ENCODE results near the gene BCDIN3D.

Gene BCDIN3D

GRCh38 chr12:49807991-49808580 lies 34.8 kb downstream of the BCDIN3D start:
- H3K4me3 ChIP-seq (ENCODE audit: low read depth, low read length), result no peak overlapping the region
- no peak for DNase-seq (ENCODE audit: low read depth)
- in situ Hi-C loops (cut with HindIII; ENCODE audit: low sequenced_read_pairs), result no loop called here
- no peak for TF ChIP-seq CTCF (IDR thresholded peaks at IDR 0.05; ENCODE audit: low read depth, low read length, missing control alignments)

DNA sequence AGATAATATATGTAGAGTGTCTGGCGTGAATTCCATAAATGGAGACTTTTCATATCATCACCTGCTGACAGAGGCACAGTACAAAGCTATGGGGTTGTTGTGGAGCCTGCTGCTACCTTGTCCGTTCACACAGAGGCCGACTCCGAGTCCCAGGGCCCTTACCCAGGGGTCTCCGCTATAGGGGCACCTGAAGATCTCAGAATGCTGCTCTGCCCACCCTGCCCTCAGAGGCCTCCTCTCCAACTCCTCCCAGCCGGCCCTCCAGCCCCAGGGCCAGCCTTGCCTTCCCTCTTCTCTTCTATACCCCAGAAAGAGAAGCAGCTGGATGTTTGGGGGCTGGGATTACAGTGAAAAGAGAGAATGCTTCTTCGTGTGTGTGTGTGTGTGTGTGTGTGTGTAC lies 36.0 kb downstream of the BCDIN3D start:
- no peak for DNase-seq (ENCODE audit: low read depth)
- no peak for TF ChIP-seq CTCF (IDR thresholded peaks at IDR 0.05; ENCODE audit: low read depth, low read length, missing control alignments)
- no peak overlapping the region for H3K4me3 ChIP-seq (ENCODE audit: low read depth, low read length)
- in situ Hi-C loops (cut with HindIII; ENCODE audit: low sequenced_read_pairs), result no loop called here

DNA sequence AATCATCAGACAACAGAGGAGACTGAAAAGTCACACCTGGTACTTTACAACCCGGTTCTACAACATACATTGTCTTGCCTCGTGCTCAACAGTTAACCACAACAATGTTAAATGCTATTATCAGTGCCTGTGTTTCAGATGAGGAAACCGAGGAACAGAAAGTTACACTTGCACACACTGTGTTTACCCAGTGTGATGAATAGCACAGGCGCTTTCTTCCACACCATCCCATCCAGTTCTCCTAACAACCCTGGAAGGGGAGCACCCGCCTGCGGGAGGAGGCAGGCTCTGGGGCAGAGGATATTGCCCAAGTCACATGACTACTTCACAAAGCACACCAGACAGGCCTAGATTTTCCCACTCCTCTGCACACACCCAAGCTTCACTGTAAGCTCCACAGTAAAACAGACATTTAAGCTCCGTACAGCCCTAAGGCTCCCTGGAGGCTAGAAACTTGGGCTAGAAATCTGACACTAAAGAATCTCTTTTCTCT lies 36.5 kb downstream of the BCDIN3D start:
- in situ Hi-C loops (cut with HindIII; ENCODE audit: low sequenced_read_pairs), result no loop called here
- TF ChIP-seq CTCF (IDR thresholded peaks at IDR 0.05; ENCODE audit: low read depth, low read length, missing control alignments), result no peak
- DNase-seq (ENCODE audit: low read depth), result no peak
- no peak overlapping the region for H3K4me3 ChIP-seq (ENCODE audit: low read depth, low read length)

GRCh38 chr12:49805409-49805808 lies 37.5 kb downstream of the BCDIN3D start:
- no peak for TF ChIP-seq CTCF (IDR thresholded peaks at IDR 0.05; ENCODE audit: low read depth, low read length, missing control alignments)
- in situ Hi-C loops (cut with HindIII; ENCODE audit: low sequenced_read_pairs), result no loop called here
- DNase-seq (ENCODE audit: low read depth), result no peak
- H3K4me3 ChIP-seq (ENCODE audit: low read depth, low read length), result no peak overlapping the region

DNA sequence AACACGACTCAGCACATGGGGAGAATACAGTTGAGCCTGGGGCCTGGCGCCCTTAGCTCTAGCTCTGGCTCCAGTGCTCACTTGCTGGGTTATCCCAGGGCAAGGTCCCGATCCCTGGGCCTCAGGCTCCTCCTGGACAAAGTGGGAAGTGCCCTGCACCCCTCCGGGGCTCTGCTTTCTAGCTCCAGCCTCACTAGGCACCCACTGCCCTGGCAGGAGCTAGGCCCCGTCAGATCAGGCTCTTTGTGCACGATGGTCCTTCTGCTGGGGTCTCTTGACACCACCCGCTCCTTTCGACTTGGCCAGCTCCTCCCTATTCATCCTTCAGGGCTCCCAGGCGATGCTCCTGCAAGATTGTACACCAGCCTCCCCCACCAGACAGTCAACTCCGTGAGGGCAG lies 38.1 kb downstream of the BCDIN3D start:
- H3K4me3 ChIP-seq (ENCODE audit: low read depth, low read length), result no peak overlapping the region
- TF ChIP-seq CTCF (IDR thresholded peaks at IDR 0.05; ENCODE audit: low read depth, low read length, missing control alignments), result no peak
- in situ Hi-C loops (cut with HindIII; ENCODE audit: low sequenced_read_pairs), result no loop called here
- no peak for DNase-seq (ENCODE audit: low read depth)

DNA sequence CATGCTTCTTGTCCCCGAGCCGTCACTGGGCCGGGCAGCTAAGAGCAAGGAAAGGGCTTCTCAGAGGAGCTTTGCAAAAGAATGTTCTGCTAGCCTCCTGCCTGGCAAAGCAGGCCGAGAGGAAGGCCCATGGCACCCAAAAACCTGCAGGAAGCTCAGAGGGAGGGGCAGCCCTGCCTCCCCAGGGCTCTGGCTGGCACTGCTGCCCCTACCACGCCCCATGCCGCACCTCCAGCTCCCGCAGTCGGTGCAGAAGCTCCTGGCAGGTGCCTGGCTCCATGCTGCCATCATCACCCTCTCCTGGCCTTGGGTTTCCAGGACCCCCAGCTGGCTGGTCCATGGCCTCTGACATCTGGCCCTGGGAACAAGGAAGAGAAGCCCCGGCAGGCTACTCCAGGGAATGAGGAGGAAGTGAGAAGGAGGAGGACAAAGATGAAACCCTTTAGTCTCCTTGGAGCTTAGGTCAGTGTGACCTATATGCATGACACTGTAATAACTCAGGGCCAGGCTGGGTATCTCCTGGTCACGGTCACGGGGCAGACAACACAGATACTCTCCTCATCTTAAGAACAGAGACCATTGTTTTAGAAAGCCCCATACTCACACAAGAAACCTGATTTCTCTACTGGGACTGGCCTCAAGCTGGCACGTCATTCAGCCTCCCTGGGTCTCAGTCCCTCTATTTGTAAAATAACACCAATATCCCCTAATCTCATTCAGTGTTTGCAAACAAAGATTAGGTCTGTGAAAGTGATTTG lies 39.0 kb downstream of the BCDIN3D start:
- H3K4me3 ChIP-seq (ENCODE audit: low read depth, low read length), result no peak overlapping the region
- in situ Hi-C loops (cut with HindIII; ENCODE audit: low sequenced_read_pairs), result no loop called here
- TF ChIP-seq CTCF (IDR thresholded peaks at IDR 0.05; ENCODE audit: low read depth, low read length, missing control alignments), result no peak
- DNase-seq (ENCODE audit: low read depth), result no peak

Measured in astrocyte of the cerebellum (primary cell).